SIG-M5 treated with dmso at 0.1 percent for 504 hours (cell line): ENCODE results near the gene CGB1.

Source experiments
- DNase-seq: peaks from one replicate; lab custom pipeline; 2025; ENCODE audit not compliant: unreplicated experiment; lab: John Stamatoyannopoulos, UW

CGB1 gene

DNA sequence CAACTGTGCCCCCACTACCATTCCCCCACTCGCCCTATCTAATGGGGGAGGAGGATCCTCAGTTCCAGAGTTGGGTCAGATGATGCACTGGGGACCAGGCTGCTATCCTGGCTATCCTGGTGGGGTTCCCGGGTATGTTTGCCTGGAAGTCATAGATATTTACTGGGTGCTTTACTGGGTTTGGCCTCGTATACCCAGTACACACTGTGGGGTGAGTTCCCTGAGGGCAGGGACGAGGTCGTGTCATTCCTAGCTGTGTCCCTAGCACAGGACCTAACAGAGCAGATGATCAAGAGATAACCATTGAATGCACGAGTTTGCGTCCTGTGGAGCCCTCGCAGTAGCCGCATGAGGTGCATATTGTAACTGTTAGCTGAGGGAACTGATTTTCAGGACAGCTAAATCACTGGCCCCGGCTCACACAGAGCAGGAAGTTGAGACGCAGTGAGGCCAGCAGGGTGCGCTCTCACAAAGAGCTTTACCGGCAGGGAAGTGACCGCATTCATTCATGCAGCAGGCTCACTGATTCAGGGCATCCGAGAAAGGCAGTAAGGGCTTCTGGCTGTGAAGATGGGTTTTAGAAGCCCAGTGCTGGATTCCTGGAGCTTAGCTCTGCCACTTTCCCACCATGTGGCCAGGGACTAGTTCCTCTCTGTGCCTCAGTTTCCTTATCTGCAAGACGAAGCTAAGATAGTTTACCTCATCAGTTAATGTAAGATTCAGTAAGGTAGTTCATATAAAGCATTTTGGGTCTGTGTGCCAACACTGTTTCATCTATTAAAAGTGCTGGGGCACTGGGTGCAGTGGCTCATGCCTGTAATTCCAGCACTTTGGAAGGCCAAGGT, 37.0 kb downstream of the CGB1 start:
- peak; percentile 70 for DNase-seq

GRCh38 chr19:48997972-48998371, 38.7 kb downstream of the CGB1 start:
- DNase-seq, result peak; percentile 60

GRCh38 chr19:48994035-48994386, 42.7 kb downstream of the CGB1 start:
- no peak for DNase-seq

GRCh38 chr19:48993175-48994034, 43.3 kb downstream of the CGB1 start, which contains the start of the genes GYS1 and RUVBL2:
TSS of gene GYS1 (minus strand) at chr19:48993309. CDS start at chr19:48993112, 197 bp downstream.
TSS of gene RUVBL2 (plus strand) at chr19:48993887. CDS start at chr19:48993912, 25 bp downstream.
- peak; percentile 100 for DNase-seq

- peak; percentile 43 for DNase-seq
Measured at GRCh38 chr19:48992581-48993174, 44.0 kb downstream of the CGB1 start.

DNA sequence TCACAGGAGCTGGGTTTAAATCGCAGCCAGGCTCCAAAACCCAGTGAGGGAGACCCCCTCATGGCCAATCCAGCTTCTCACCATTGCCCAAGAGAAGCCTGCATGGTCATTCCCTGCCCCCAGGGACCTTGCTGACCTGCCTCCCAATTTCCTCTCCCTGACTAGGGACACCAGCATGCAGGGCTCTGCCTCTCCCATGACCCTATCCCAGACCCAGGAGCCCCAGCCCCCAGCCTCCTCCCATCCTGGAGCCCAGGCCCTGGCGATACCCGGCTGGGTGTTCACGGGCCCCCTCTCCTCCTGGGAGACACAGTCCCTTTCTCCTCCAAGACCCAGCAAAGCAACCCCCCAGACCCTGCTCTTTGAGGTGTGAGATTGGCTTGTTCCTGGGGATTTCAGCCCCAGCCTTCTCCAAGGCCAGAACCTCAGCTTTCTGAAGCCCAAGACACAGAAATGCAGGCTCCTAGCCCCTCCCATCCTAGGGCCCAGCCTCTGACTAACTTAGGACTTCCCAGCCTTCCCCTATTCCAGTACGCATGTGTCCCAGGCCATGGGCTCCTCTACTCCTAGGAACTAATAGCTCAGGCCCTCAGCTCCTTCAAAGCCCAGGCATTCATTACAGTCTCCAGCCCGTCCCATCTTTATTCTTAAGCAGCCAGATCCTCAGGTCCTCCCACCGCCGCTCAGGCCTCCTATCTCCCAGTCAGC, 44.7 kb downstream of the CGB1 start:
- DNase-seq, result peak; percentile 55

- DNase-seq, result no peak
Measured at GRCh38 chr19:48991011-48991609, 45.6 kb downstream of the CGB1 start.

DNA sequence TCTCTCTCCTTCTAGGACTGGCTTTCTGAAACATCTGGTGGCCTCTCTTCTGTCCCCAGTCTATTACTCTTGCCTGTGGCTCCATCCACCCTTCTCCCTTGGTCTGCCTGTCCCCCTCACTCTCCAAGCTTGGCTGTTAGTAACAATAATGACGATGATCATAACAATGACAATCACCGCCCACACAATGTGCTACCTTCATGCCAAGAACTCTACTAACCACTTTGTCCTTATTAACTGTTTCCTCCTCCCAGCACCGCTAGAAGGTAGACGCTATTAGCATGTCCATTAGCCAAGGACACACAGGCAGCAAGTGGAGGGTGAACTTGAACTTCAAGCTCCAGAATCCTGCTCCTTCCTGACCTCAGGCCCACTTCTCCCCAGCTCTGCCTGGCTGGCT, 46.3 kb downstream of the CGB1 start:
- DNase-seq, result no peak

- DNase-seq, result no peak
Measured at GRCh38 chr19:48989701-48990291, 46.9 kb downstream of the CGB1 start.

DNA sequence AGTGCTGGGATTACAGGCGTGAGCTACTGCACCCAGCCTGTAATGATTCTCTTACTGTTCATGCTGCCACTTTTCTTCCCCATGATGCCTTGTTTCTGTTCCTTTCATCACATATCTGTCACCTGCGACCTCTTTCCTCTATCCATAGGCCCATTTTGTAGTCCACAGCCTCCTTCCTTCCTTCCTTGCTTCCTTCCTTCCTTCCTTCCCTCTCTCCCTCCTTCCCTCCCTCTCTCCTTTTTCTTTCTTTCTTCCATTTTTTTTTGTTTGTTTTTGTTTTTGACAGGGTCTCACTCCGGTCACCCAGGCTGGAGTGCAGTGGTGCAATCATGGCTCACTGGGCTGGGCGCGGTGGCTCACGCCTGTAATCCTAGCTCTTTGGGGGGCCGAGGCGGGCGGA, 47.8 kb downstream of the CGB1 start:
- no peak for DNase-seq

DNA sequence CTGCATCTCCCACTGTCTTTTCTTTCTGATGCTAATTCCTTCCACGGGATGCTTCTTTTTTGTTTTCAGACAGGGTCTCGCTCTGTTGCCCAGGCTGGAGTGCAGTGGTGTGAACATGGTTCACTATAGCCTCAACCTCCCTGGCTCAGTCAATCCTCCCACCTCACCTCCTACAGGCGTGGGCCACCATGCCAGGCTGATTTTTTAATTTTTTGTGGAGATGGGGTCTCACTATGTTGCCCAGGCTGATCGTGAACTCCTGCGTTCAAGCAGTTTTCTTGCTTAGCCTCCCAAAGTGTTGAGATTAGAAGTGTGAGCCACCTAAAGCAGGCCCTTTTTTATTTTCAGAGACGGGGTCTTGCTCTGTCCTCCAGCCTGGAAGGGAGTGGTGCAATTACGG, 48.4 kb downstream of the CGB1 start:
- no peak for DNase-seq

DNA sequence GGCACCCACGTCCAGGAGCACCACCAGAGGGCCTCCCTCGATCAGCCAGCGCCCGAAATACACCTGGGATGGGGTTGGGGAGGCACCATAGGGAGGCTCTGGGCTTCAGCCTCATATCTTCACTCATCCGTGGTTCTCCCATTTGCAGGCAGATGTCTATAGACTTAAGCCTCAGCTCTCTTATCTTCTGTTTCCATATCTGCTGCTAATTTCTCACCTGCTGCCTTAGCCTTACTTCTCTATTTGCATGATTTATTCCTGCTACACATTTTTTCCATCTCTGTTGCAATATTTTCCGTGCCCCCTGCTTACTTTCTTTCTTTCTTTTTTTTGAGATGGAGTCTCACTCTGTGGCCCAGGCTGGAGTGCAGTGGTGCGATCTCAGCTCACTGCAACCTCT, 49.4 kb downstream of the CGB1 start:
- no peak for DNase-seq

GRCh38 chr19:48986211-48986610, 50.5 kb downstream of the CGB1 start:
- DNase-seq, result no peak

GRCh38 chr19:48985711-48986110, 51.0 kb downstream of the CGB1 start:
- DNase-seq, result no peak
